HG02763 (cell line): ENCODE results near the gene TRIM37.
"Not testable (repeated sequence)": the region's sequence is repeated elsewhere in the genome, so short reads cannot be mapped to it uniquely, and the experiment has no call there.

Experiments used
- ATAC-seq: cut with Tn5 transposase; IDR thresholded peaks from one replicate; pipeline ENCODE4 v1.9.1; 2021; ENCODE audit warnings: mild to moderate bottlenecking, moderate library complexity; ENCODE audit not compliant: unreplicated experiment

Gene TRIM37

GRCh38 chr17:59115474-59115873 lies 8.8 kb upstream of the TRIM37 start:
- no peak for ATAC-seq

GRCh38 chr17:59111539-59111938 lies 4.9 kb upstream of the TRIM37 start:
- ATAC-seq: no peak

- no peak for ATAC-seq
These were observed 4.3 kb upstream of the TRIM37 start for GRCh38 chr17:59110973-59111372.

GRCh38 chr17:59108400-59109102 lies 1.9 kb upstream of the TRIM37 start:
- no peak for ATAC-seq

- no peak for ATAC-seq
These were observed 608 bp upstream of the TRIM37 start for GRCh38 chr17:59107306-59107670.

GRCh38 chr17:59105852-59106462 lies 723 bp downstream of the TRIM37 start:
- ATAC-seq: peak; percentile 20

- ATAC-seq: no peak
These were observed 5.5 kb downstream of the TRIM37 start for GRCh38 chr17:59101178-59101577.

GRCh38 chr17:59097876-59098275 lies 8.8 kb downstream of the TRIM37 start:
- no peak for ATAC-seq

- no peak for ATAC-seq
These were observed 11.7 kb downstream of the TRIM37 start for GRCh38 chr17:59094861-59095530.

- no peak for ATAC-seq
These were observed 12.9 kb downstream of the TRIM37 start for GRCh38 chr17:59093702-59094231.

GRCh38 chr17:59093145-59093701 lies 13.5 kb downstream of the TRIM37 start:
- no peak for ATAC-seq

GRCh38 chr17:59090593-59090992 lies 16.1 kb downstream of the TRIM37 start:
- ATAC-seq: not testable (repeated sequence)

GRCh38 chr17:59084154-59084553 lies 22.5 kb downstream of the TRIM37 start:
- no peak for ATAC-seq

GRCh38 chr17:59074494-59074893 lies 32.2 kb downstream of the TRIM37 start:
- ATAC-seq: no peak

GRCh38 chr17:59073972-59074371 lies 32.7 kb downstream of the TRIM37 start:
- ATAC-seq: no peak

- ATAC-seq: no peak
These were observed 36.8 kb downstream of the TRIM37 start for GRCh38 chr17:59069856-59070255.

GRCh38 chr17:59067756-59068155 lies 38.9 kb downstream of the TRIM37 start:
- ATAC-seq: no peak

GRCh38 chr17:59067340-59067739 lies 39.3 kb downstream of the TRIM37 start:
- ATAC-seq: no peak

GRCh38 chr17:59062509-59062908 lies 44.2 kb downstream of the TRIM37 start:
- no peak for ATAC-seq

- ATAC-seq: no peak
These were observed 49.8 kb downstream of the TRIM37 start for GRCh38 chr17:59056857-59057256.

- no peak for ATAC-seq
These were observed 56.9 kb downstream of the TRIM37 start for GRCh38 chr17:59049798-59050197.

- no peak for ATAC-seq
These were observed 59.1 kb downstream of the TRIM37 start for GRCh38 chr17:59047616-59048015.
